Measurements from ENCODE around the gene USP37. TPM values are rescaled to one million over a fixed set of nuclear protein-coding genes. Genes with fewer than 3 reads are reported as not detected.
"Not testable (repeated sequence)": the region's sequence is repeated elsewhere in the genome, so short reads cannot be mapped to it uniquely, and the experiment has no call there.

The USP37 gene
- total RNA-seq, 1 donor from 2014 or later: 11.8 TPM

GRCh38 chr2:218564056-218564455, 4.1 kb downstream of the USP37 start:
- no peaks in the 10 kb centered on the region for H3K27me3 ChIP-seq
- intact Hi-C loops (cut with DNase I): no loop called here

GRCh38 chr2:218558986-218559385, 9.2 kb downstream of the USP37 start:
- Histone ChIP-seq H3K27me3 (no peaks in the 10 kb centered on the region), H3K9me3 (no peaks in the 10 kb centered on the region), H3K36me3 (peaks cover 34 to 56% of the 10 kb centered on the region in 2 donors), H3K4me1 (no peaks in the 10 kb centered on the region), H3K4me3 (no peak overlapping the region), H3K27ac (no peak overlapping the region)
- no peak for TF ChIP-seq CTCF (IDR thresholded peaks at IDR 0.05)
- intact Hi-C loops (cut with DNase I): no loop called here
- DNase-seq (ENCODE audit: low spot score in 2 of 2): no peak

More at GRCh38 chr2:218564056-218564455, 4.1 kb downstream of the USP37 start:
- H3K4me1 ChIP-seq: peaks cover 0 to 6% of the 10 kb centered on the region in 2 donors
- no peak overlapping the region for H3K27ac ChIP-seq
- no peak overlapping the region for H3K4me3 ChIP-seq
- H3K9me3 ChIP-seq: no peaks in the 10 kb centered on the region
- TF ChIP-seq CTCF (IDR thresholded peaks at IDR 0.05): no peak
- no peak for DNase-seq (ENCODE audit: low spot score in 2 of 2)
- H3K36me3 ChIP-seq: peaks cover 16 to 24% of the 10 kb centered on the region in 2 donors

- Histone ChIP-seq H3K36me3 (peaks cover 42 to 63% of the 10 kb centered on the region in 2 donors), H3K27me3 (no peaks in the 10 kb centered on the region), H3K4me1 (no peaks in the 10 kb centered on the region), H3K27ac (no peak overlapping the region), H3K4me3 (no peak overlapping the region), H3K9me3 (no peaks in the 10 kb centered on the region)
- TF ChIP-seq CTCF (IDR thresholded peaks at IDR 0.05): no peak
- intact Hi-C loops (cut with DNase I): no loop called here
- DNase-seq (ENCODE audit: low spot score in 2 of 2): no peak
Measured at GRCh38 chr2:218557941-218558340, 10.2 kb downstream of the USP37 start.

- Histone ChIP-seq H3K27me3 (no peaks in the 10 kb centered on the region), H3K4me3 (no peak overlapping the region), H3K27ac (no peak overlapping the region), H3K4me1 (no peaks in the 10 kb centered on the region), H3K9me3 (no peaks in the 10 kb centered on the region), H3K36me3 (peaks cover 54 to 76% of the 10 kb centered on the region in 2 donors)
- no peak for TF ChIP-seq CTCF (IDR thresholded peaks at IDR 0.05)
- intact Hi-C loops (cut with DNase I): no loop called here
- no peak for DNase-seq (ENCODE audit: low spot score in 2 of 2)
Measured at GRCh38 chr2:218555527-218555926, 12.6 kb downstream of the USP37 start.

- DNase-seq (ENCODE audit: low spot score in 2 of 2); H3K4me1 ChIP-seq; H3K4me3 ChIP-seq; H3K27ac ChIP-seq; H3K27me3 ChIP-seq; intact Hi-C loops (cut with DNase I); H3K9me3 ChIP-seq: not testable (repeated sequence)
- peaks cover 51 to 75% of the 10 kb centered on the region in 2 donors for H3K36me3 ChIP-seq
Measured at GRCh38 chr2:218554225-218554624, 13.9 kb downstream of the USP37 start.

- no peak for DNase-seq (ENCODE audit: low spot score in 2 of 2)
- intact Hi-C loops (cut with DNase I): no loop called here
- H3K36me3 ChIP-seq: peaks cover 50 to 83% of the 10 kb centered on the region in 2 donors
Measured at GRCh38 chr2:218547978-218548377, 20.2 kb downstream of the USP37 start.

More at GRCh38 chr2:218547978-218548377, 20.2 kb downstream of the USP37 start:
- Histone ChIP-seq H3K9me3 (no peaks in the 10 kb centered on the region), H3K4me3 (no peak overlapping the region), H3K27ac (no peak overlapping the region), H3K27me3 (no peaks in the 10 kb centered on the region), H3K4me1 (no peaks in the 10 kb centered on the region)
- no peak for TF ChIP-seq CTCF (IDR thresholded peaks at IDR 0.05)

Data from ascending aorta (tissue), 2 donors.